Kidney capillary endothelial cell (primary cell): Measurements from ENCODE around the gene SSX2IP.
"Not testable (repeated sequence)": the region's sequence is repeated elsewhere in the genome, so short reads cannot be mapped to it uniquely, and the experiment has no call there.

Source experiments
- DNase-seq: peaks from one replicate; pipeline ENCODE4 v3.0.0-alpha.2; 2018; ENCODE audit warnings: low spot score

Gene SSX2IP

DNA sequence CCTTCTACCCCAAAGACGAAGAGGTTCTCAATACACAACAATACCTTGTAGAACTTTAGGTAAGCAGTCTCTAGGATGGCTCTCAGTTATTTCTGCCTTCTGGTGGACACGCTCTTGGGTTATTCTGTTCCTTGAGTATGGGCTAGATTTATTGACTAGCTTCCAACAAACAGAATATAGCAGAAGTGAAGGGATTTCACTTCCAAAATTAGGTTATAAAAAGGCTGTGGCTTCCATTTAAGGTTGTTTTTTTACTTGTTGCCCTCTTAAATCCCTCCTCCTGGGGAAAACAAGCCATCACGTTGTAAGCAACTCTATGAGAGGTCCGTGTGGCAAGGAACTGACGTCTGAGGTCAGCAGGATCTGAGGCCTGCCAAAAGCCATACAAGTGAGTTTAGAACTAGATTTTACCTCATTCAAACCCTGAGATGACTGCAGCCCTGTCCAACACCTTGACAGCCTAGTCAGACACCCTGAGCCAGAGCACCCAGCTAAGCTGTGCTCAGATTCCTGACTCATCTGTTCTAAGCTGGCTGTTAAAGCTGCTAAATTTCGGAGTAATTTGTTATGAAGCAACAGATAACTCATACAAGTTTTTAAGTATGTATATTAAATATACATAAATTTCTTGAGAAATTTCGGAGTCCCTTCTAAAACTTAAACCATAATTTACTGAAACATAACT, 12.7 kb downstream of the SSX2IP start:
- no peak for DNase-seq

DNA sequence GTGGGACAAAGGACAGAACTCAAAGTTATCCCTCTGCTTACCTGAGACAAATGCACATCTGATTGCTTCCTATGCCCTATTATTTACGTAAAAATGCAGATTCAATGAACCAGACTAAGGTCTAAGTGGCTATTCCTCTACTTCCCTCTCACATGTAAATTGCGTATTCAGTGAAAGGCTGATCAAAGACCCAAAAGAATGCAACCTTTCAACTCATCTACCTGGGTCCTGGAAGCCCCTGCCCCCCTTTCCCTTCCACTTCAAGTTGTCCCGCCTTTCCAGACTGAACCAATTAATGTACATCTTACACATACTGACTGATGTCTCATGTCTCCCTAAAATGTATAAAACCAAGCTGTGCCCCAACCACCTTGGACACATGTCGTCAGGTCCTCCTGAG, 14.6 kb downstream of the SSX2IP start:
- DNase-seq: no peak

GRCh38 chr1:84675106-84675505, 15.2 kb downstream of the SSX2IP start:
- no peak for DNase-seq

DNA sequence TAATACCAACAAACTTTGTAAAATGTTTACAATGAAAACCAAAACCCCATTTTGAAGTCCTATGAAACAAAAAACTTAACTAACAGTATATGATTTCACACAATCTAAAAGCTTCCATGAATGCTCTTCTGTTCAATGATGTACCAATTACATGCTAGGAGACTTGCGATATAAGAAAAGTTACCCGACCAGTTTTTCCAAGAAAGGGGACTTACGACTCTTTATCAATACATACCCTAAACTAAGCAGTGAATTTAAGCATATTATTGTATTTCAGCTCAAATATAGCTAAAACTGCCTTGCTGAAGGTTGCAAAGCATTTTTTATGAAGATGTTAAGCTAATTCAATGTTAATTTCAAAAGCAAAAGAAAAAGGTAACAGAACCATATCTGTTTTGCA, 15.6 kb downstream of the SSX2IP start:
- no peak for DNase-seq

DNA sequence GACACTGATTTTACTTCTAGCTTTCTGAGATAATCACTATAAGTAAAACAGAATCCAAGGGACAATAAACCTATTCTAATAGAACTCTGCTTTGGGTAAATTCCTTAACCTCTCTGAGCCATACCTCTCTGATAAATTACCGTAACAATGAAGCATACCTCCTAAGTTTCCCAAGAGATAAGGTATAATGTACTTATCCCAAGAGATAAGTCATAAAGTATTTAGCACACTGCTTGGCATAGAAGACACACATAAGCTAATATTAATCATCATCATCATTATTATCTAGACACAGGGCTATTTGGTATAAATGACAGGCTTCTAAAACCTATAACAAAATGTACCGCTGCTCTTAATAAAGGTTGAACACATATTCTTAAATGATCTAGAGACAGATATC, 16.2 kb downstream of the SSX2IP start:
- DNase-seq: no peak

GRCh38 chr1:84672080-84672854, 18.0 kb downstream of the SSX2IP start:
- no peak for DNase-seq

DNA sequence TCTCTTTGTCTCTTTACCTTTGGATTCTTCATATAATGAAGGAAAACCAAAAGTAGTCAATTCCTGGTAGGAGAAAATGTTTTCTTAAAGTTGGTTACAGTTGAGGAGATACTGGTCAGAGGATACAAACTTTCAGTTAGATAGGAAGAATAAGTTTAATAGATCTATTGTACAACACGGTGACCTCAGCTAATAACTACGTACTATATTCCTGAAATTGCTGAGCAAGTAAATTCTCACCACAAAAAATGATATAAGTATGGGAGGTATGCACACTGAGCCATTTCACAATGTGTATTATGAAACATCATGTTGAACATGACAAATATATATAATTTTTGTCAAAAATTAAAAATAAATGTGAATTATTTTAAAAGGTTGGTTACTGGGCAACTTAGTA, 20.4 kb downstream of the SSX2IP start:
- no peak for DNase-seq

GRCh38 chr1:84668185-84668584, 22.1 kb downstream of the SSX2IP start:
- no peak for DNase-seq

- no peak for DNase-seq
Observed at GRCh38 chr1:84665703-84666317, 24.5 kb downstream of the SSX2IP start.

DNA sequence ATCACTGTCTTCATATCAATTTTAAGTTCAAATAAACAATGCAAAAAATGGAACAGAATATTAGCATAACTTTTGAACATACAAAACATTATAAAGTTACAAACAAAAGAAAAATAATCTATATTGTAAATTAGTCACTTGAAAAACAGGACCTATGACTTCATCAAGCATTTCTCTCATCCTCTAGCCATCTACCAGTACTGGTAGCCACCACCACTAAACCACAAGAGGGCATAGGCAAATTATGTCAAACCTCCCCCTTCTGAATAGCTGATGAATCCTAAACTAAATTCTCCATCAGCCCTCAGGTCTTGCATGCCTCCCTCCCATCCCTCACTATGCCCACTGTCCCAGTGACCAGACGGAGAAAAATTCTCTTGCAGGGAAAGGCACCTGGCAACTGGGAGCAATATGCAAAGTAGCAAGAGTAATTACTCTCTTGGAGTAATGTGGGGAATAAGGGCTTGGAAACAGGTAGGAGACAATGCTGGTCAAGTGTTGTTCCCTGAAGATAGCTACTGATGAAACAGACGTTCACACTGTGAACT, 37.1 kb downstream of the SSX2IP start:
- DNase-seq: no peak

DNA sequence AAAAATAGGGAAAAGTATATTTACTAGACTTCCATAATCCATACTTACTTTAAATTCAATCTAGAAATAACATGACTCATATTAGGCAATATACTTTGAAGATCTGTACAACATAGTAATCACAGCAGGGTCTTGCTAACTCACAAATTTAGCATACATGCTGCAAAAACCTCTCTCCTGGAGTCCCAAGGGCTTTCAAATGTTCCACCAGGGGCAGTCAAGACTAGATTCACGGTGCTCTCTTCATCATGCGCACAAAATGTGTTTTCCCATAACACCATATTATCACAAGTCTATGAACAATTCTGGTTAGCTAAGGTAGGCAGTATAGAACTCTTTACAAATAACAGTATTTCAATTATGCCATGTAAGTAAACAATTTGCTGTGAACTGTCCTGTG, 45.8 kb downstream of the SSX2IP start:
- DNase-seq: no peak

DNA sequence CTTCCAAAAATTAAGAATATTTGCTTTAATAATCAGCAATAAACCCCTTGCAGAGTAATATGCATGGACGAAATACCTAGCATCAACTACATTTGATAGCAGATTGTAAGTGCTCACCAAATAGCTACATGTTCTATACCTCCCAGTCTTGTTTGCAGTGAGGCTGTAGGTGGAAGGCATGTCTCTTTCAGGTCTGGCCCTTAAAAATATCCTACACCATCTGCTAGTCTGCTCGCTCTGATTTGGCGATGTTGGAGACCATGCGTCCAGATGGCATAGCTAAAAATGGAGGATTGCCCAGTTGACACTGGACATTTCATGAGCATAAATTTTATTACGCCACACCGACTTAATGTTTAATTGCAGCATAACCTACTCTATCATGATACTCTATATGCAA, 47.1 kb downstream of the SSX2IP start:
- DNase-seq: no peak

GRCh38 chr1:84642774-84643173, 47.5 kb downstream of the SSX2IP start:
- no peak for DNase-seq

- not testable (repeated sequence) for DNase-seq
Observed at GRCh38 chr1:84639731-84640130, 50.5 kb downstream of the SSX2IP start.

DNA sequence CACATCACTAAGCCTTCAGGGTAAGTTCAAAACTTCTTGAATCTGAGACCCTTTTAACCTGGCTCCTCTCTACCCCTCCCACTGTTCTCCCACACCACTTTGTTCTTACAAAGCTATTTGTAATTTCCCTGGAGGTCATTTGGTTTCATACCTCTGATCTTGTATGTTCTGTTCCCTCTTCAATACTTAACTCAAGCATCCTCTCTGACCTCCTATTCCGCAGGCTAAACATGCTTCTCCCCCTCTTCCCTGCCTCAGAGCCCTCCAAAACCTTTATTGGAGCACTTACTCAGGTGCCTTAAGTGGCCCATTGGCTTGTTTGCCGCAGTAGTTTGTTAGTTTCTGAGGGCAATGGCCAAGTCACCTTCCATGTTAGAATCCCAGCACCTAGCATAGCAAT, 54.8 kb downstream of the SSX2IP start:
- DNase-seq: no peak

DNA sequence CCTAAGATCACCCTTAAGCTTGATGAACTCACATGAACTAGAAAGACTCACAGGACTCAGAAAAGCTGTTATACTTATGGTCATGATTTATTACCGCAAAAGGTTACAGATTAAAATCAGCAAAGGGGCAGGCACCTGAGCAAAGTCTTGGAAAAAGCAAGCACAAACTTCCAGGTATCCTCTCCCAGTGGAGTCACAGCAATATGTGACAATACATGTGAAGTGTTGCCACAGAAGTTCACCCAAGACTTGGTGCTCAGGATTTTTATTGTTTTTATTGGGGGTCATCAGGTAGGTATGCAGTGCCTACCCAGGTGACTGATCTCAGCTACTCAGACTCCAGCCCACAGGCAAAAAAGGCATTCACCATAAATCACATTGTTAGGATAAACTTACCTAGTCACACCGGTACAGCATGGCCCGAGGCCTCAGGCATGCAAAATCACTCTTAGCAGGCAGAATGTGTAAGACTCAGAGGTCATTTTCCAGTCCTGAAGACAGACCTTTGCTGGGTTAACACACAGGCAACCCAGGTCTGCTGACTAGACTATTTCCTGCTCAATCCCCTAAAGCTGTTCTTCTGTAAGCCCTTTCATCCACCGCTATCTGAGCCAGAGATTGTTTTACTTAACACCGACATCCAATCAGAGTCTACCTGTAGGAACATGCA, 55.6 kb downstream of the SSX2IP start:
- DNase-seq: no peak

- DNase-seq: peak; percentile 50
Observed at GRCh38 chr1:84632673-84633434, 57.4 kb downstream of the SSX2IP start.

DNA sequence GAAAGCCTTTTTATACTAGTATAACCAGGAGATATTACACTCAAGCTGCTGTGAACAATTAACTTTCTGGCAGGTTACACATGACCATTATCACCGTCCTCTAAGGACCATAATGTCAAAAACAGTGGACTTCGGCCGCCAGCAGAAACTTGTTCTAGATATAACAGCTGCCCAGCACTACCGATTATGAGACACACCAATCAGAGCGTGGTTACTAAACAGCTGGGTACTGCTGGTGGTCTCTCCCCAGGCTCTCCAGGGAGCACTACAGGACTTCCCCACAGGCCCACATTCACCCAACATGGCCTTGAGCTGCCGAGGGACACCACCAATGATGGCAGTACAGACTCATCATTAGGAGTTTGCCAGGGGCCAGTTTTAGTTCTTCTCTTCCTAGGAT, 58.1 kb downstream of the SSX2IP start:
- DNase-seq: no peak

- DNase-seq: no peak
Observed at GRCh38 chr1:84624876-84625275, 65.4 kb downstream of the SSX2IP start.

- DNase-seq: no peak
Observed at GRCh38 chr1:84621553-84621952, 68.7 kb downstream of the SSX2IP start.

DNA sequence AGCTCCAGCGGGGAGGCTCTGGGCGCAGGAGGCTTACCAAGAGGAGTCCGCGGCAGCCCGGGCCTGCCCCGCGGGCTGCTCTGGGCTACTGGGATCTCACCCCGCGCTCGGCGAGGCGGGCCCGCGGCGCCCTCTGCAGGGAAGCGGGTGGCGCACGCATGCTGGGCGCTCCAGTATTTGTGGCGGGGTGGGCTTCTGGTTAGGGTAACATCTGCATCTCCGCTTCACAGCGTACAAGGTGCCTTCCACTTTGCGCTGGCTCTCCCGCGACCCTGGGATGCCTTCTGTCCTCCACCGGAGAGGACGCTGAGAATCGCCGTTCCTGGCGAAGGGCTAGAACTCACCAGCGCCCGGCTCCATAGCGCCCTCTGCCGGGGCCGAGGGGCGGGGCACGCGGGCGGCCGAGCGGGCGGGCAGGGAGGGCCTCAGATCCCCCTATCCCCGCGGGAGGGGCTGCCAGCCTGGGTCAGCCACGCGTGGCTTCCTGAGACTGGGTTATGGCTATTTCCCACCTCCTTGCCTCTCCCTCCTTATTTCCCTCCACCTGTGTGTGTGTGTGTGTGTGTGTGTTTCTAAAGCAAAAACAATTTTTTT, 69.4 kb downstream of the SSX2IP start:
- peak; percentile 70 for DNase-seq
